DMS153 treated with DMSO at 0.1 percent for 48 hours (cell line): ENCODE measurements around the gene SLC16A10.

Source experiments
- DNase-seq: peaks from one replicate; lab custom pipeline; 2025; ENCODE audit not compliant: unreplicated experiment; lab: John Stamatoyannopoulos, UW

The SLC16A10 gene

DNA sequence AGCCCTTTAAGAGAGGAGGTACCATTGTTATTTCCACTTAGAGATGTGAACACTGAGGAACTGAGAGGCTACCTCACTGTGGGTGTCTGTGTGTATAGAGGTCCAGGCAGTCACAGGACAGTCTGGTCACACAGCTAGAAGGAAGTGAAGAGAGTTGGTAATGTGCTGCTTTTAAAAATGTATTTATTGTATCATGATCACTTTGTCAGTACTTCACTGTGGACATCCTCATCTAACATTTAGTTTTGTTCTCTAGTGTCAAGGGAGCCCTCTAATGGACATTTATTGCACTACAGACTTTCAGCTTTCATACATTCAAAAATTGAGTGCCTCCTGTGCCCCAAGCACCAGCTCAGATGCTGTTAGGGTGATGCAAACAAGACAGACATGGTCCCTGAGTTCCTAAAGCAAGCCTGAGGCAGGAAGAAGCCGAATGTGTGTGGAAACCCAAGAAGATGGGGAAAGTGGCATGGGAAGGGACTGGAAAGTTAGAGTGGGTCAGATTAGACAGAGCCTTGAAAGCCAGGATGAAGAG, 123.0 kb downstream of the SLC16A10 start:
- DNase-seq: peak; percentile 63

DNA sequence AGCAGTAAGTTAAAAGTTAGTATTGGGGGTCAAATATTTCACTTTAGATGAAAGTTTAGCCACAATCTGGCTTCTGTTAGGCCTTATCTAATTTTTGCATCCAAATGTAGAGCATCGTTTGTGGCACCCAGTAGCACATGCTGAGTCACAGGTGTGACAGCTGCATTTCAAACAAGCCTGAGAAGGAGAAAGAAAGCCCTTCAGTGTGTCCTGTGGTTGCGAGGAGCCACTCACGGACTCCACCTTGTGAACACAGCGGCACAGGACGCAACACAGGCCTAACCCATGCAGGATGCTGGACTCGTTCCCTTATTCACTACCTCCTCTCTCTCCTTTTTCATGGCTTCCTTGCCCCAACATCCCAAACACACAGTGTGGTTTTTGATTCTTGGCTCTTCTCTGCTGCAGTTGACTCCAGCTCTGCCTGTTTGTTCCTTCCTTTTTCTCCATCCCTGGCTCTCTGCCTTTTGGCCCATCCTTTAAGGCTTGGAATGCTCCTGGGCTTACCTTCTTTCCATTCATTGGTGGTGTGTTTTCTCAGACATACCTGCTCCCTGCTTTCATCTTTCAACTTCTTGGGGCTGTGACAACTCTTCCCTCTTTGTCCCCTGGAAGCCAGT, 124.2 kb downstream of the SLC16A10 start:
- DNase-seq: no peak

DNA sequence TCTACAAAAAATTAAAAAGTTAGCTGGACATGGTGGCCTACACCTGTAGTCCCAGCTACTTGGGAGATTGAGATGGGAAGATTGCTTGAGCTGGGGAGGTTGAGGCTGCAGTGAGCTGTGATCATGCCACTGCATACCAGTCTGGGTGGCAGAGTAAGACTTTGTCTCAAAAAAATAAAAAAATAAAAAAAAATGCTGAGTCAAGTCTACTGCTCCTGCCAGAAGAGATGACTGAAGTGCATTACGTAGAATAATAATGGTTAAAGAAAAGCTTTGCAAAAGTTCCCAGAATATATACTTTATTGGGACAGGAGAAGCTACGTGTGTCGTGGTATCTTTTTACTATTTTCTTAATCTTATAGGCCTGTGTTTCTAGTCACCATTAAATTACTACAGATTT, 125.3 kb downstream of the SLC16A10 start:
- no peak for DNase-seq

DNA sequence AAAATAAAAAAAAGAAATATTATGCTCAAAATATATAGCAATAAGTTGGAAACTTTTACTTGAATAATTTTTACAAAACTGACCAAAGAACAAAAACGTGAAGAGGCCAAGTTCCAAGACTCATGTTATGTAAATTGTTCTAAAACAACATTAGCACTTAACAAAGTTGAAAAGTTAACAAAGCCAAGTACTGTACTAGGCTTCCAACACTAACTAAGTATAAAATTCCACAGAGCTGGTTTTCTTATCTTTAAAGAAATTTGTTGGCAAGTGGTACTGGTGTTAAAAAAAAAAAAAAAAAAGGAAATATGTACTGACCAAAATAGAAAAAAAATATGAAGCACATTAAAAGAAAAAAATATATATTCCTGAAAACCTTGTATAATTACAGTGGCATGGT, 127.8 kb downstream of the SLC16A10 start:
- DNase-seq: no peak

DNA sequence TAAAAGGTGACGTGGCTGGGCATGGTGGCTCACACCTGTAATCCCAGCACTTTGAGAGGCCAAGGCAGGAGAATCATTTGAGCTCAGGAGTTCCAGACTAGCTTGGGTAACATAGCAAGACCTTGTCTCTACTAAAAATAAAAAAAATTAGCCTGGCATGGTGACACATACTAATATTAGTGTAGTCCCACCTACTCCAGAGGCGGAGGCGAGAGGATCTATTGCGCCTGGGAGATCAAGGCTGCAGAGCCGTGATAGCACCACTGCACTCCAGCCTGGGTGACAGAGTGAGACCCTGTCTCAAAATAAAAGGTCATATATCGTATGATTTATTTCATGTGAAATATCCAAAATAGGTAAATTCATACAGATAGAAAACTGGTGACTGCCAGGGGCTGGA, 132.5 kb downstream of the SLC16A10 start:
- DNase-seq: no peak

DNA sequence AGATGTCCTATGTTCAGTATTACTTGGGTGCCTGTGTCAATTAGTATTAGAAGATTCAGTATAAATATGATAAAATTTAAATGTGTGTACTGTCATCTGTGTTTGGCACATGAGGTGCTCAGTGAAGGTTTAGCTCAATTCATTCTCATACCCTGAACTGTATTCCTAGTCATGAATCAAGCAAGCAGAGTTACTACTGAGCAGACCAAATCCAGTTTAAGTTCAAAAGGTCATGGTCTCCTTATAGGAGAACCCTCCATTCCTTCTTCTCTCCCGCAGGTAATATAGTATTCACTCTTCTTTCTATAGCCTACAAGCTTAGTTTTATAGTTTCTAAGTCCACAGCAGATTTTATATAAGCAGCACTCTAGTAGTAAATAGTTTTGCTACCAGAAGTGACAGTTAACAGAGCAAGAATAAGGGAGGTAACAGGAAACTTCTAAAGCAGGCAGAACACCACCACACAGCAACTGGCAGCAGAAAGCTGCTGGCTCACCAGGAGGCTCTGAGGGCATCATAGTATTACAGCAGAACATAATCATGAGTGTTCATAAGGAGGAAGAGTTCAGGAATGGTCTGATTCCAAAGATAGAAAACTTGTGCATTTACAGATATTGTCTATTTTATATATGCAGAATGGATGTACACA, 133.2 kb downstream of the SLC16A10 start:
- DNase-seq: no peak

DNA sequence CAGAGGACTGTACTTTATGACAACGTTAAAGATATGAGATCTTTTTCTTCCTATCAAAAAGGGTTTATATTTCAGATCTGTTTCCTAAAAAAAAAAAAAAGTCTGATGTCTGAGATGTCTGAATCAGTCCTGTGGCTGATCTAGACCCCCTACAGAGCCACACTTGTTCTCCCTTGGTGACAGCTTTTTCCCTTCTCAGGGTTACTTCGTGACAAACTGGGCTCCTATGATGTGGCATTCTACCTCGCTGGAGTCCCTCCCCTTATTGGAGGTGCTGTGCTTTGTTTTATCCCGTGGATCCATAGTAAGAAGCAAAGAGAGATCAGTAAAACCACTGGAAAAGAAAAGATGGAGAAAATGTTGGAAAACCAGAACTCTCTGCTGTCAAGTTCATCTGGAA, 134.5 kb downstream of the SLC16A10 start:
- DNase-seq: no peak

DNA sequence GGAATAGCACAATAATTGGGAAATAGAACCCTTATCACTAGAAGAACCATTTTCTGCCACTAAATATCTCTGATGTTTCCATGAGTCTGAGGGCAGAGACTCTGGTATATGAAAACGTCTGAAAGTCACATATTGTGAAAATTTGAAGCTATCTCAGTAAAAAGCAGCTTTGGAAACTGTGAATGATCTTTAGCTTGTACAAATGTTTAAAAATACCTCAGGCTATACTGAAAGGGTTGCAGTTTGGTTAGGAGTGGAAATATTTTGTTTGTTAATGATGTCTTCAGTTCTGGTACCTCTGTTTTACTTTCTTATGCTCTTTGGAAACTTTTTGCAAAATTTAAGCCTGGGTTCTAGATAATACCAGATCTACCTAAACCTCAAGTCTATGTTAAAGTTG, 135.0 kb downstream of the SLC16A10 start:
- no peak for DNase-seq

DNA sequence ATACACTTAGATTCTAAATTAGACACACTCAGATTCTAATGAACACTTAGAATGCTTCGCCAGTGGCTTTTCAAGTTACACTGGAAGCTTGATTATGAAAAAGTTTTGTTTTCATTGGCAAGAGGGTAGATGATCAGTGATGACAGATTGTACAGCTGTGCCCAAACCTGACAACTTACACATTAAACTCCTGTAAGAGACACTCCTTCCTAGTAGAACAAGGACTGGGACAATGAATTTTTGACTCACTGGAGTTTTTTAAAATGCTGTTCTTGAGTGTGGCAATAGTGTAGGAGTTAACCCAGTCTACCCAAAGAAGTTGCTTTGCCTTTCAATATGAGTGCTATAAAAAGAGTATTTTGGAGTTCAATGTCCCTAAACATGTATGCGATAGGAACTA, 140.8 kb downstream of the SLC16A10 start:
- DNase-seq: no peak

DNA sequence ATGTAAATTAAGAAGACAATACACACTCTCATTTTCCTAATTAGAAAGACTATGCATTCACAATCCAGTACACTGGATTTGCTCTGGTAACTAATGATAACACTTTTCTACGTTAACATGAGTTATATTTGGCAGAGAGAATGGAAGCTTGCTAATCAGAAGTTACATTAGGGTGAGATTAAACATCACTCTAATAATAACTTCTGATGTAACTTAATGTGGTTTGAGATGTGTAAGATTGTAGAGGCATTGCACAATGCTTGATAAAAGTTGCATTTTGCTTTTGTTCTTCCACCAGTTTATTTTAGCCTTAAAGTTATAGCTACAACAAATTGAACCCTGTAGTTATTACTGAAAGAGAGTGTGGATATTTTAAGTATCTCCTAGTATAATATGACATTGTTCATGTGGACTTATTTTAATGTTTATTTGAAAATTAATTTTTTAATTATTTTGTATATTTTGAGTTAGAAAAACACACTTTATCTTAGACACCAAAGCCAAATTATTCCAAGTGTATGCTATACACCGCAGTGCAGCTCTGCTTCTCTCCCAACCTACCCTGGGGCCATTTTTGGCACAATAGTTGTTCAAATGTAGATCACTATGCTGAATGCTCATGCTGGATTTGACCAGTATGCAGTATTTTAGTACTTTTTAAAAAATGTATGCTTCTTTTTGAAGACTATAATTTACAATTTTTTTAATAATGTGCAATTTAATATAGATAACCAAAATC, 143.2 kb downstream of the SLC16A10 start:
- no peak for DNase-seq

DNA sequence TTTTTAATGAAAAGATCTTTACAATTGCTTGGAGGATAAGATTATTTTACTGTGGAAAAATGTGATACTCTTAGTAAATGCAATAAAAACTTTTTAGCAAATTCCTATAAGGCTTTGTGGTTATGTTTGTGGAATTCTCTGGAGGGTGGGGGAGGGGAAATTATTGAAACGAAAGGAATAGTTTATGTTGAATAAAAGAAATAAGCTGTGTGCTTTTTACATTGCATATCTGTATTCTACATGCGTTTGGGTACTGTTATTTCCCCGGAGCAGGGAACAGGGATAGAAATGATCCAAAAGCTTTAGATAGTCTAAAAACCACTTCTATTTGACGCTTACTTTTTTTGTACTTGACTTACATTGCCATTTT, 143.8 kb downstream of the SLC16A10 start:
- DNase-seq: no peak

DNA sequence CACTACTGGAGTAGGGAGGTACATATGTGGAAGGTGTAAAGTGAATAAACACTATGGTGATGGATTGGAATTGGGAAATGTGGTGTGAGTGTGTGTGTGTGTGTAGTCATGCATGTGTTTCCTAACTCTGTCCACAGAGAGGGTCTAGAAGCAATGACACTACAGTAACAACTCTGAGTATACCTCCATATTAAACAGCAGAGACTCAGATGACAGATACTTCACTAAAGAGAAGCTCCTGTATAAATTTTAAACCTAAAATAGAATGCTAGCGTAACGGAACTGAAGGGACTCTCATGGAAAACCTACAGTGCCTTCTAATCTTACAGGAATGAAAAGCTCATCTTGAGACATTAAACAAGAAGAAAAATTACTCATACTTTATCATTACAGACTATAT, 150.5 kb downstream of the SLC16A10 start:
- DNase-seq: no peak

DNA sequence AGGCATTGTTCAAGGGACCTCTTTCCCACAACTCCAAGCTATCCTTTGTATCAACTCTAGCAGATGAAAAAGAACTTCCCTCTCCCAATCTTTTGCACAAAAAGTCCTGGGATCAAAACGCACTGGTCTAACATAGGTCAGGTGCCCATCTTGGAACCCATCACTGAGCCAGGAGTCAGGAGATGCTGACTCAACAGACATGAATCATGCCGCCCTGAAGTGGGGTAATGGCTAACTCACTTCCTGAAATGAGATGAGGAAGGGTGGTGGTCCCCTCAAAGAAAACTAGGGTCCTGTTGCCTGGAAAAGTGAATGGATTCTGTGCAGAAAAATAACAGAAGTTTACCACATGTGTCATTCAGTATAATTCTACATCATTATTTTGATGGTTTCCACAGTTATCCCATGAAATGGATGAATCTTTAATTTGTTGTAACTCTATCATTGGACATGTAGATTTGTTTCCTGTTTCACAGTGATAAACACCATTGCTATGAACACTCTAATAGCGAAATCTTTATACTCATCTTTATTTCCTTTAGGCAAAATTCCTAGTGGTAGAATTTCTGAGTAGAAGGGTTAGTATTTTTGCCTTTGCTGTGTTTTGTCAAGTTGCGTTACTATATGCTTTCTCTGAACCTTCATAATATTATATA, 151.3 kb downstream of the SLC16A10 start:
- DNase-seq: no peak

DNA sequence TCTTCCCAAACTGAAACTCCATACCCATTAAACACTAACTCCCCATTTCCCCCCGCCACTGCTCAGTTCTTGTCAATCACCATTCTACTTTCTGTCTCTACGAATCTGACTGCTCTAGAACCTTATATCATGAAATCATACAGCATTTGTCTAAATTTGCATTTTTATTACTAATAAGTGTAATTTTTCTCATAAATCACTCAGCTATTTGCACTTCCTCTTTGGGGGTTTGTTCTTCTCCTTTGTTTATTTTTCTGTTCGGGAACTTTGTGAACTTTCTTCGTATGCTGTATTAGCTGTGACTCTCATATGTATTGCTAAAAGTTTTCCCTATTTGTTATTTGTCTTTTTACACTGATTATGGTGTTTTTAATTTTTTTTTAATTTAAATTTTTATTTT, 152.2 kb downstream of the SLC16A10 start:
- DNase-seq: no peak

DNA sequence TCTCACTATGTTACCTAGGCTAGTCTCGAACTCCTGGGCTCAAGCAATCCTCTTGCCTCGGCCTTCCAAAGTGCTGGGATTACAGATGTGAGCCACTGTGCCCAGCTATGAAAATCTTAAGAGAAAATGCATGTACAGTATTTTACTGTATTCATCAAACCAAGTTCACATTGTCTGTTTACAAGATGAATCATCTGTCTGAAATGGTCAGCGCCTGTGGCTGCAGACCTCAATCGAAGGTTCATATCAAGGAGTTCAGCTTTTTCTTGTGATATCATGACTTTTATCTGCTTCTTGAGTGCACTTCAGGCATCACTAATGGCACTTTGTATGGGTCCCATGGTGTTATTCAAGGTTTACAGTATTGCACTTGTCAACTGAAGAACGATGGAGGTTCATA, 155.1 kb downstream of the SLC16A10 start:
- DNase-seq: no peak

DNA sequence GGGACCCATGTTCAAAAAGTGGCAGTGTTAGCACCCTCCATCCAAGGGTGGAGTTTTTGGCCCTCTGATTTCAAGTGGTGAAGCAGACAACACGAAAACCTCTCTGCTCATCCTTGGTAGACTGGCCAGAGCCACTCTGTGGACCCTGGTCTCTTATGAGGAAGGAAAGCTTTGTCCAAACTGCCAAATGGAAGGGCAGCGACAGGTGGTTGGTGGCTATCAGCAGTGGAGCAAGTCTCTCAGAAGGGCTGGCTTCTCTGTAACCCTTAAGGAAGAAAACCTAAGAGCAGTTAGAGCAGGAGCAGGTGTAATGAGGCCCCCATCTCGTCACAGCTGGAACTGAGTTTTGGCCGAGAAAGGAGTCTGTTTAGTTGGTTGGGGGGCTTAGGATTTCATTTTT, 155.8 kb downstream of the SLC16A10 start:
- DNase-seq: no peak

DNA sequence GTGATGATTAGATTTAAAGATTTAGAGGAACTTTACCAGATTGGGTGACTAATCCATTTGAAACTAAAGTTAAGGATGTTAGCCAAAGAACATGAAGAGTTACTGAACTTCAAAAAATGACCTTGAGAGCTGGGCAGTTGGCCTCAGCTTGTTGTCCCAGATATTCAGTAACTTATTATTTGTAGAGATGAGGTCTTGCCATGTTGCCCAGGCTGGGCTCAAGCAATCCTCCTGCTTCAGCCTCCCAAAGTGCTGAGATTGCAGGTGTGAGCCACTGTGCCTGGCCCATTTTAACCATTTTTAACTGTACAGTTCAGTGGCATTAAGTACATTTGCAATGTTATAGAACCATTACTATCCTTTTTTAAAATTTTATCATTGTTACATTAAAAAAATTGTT, 161.5 kb downstream of the SLC16A10 start:
- DNase-seq: no peak

DNA sequence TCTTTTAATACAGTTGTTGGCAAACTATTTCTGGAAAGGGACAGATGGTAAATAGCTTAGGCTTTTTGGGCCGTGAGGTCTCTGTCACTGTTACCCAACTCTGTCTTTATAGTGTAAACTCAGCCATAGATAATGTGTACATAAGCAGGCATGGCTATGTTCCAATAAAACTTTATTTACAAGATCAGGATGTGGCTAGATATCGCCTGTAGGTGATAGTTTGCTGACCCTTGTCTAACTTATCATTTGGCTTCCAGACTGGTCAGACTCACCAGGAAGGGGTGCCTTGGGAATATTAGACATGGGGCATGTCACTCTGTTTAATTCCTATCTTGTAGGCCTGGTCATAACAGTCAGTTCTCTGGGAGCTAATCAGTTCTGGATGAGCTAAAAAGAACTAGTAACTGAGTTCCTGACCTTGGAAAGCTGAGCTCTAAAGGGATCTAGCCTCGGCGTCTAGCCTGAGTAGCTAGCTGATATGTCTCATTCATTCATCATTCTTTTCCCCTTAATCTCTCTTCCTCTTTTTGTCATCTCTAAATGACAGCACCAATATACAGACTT, 163.6 kb downstream of the SLC16A10 start:
- DNase-seq: no peak

DNA sequence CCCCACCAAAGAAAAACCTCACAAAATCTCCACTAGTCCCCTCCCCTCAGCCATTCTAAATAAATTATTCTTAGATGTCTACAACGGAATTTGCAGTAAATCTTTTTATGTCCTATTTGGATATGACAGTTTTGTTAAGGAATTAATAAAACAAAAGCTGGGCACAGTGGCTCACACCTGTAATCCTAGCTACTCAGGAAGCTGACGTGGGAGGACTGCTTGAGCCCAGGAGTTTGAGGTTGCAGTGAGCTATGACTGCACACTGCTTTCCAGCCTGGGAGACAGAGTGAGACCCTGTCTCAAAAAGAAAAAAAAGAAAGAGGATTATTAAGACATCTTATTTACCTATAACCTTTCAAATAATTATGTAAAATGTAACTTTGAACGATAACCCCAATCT, 165.4 kb downstream of the SLC16A10 start:
- no peak for DNase-seq

DNA sequence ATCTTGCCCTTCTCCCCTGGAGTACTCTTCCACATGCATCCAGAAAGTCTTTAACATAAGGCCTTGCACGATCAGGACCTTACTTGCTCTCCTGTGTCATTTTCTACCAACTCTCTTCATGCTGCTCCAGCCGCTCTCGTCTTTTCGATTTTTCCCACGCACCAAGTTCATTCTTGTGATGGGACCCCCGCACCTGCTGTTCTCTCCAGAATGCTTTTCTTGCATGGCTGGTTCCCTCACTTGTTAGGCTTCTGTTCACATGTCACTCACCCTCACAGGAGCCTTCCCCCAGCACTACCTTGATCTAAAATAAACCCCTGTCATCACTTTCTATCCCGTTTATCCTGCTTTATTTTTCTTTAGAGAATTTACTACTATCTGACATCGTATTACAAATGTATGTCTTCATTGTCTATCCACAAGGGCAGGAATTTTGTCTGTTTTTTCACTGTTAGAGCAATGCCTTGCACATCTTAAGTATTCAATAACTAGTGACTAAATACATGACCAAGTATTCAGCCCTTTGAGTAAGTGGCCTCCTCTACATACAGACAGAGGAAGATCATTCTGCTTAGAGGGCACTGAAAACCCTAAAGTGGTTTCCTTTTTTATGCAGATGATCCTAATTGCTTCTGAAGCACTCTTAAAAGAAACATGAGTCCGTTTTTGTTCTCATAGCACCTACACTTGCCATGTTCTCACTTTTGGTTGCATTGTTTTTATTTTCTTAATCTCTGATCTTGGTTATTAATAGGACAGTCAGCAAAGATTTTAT, 166.9 kb downstream of the SLC16A10 start:
- no peak for DNase-seq

DNA sequence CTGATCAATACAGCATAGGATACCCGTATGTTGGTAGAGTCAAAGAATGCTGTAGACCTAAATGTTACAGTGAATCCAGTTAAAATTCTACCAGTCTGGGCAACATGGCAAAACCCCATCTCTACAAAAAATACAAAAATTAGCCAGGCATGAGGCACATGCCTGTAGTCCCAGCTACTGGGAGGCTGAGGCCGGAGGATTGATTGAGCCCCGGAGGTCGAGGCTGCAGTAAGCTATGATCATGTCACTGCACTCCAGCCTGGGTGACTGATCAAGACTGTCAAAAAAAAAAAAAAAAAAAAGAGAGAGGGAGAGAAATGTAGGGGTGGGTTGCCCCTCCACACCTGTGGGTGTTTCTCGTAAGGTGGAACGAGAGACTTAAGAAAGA, 167.5 kb downstream of the SLC16A10 start:
- DNase-seq: no peak
